Caki2 (cell line): Measurements from ENCODE around the gene FOSL1. TPM values are rescaled to one million over a fixed set of nuclear protein-coding genes. Genes with fewer than 3 reads are reported as not detected.

ENCODE experiments used
- DNase-seq: peaks from one replicate; pipeline ENCODE4 v3.0.0-alpha.2; 2015; ENCODE audit warnings: low read depth
- in situ Hi-C: cut with HindIII; loops from 2 replicates; pipeline ENCODE4 v1.10.0; 2016; ENCODE audit warnings: low sequenced_read_pairs, low pct_unique_long_range_greater_than_20kb, mixed read lengths
- total RNA-seq: library from RNA; depleted of rRNA; stranded (reverse); fragments of >200 nt; shearing (Covaris generic); gene quantifications from 2 replicates; pipeline ENCODE4 v1.2.3, GENCODE V29; 2014; ENCODE audit warnings: low replicate concordance

The FOSL1 gene
- total RNA-seq, 1 experiment from 2014 or later, result 67.3 TPM

DNA sequence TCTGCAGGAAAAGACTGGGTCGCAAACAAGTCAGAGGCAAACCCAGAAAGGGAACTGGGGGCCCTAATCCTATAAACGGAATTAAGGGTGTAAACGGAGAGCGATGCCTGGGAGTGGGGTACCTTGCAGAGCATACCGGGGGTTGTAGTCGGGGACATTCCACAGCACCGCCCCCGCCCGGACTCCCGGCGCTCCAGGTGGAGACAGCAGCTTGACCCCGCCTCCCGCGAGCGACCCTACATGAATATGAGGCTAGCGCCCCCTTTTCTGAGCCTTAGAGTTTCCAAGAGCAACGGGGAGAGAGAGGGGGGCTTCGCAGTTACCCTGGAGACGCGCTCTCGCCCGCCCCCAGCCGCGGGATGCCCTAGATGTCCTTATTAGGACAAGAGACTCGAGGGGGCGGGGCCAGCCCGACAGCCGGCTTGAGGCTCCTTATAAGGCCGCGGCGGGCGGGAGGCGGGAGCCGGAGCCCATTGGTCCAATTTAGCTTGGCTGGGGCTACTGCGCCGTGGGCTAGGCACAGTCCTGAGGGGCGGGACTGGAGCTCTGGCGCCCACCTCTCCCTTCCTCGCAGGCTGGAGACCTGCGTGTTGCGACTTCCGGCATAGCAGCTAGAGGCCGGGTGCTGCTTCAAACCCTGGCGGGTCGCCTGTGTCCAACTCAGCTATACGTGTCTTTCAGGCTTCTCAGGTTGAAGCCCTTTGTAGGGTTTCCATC is 40.9 kb downstream of the FOSL1 start:
- in situ Hi-C loops, result no loop called here
- DNase-seq, result peak; percentile 97

DNA sequence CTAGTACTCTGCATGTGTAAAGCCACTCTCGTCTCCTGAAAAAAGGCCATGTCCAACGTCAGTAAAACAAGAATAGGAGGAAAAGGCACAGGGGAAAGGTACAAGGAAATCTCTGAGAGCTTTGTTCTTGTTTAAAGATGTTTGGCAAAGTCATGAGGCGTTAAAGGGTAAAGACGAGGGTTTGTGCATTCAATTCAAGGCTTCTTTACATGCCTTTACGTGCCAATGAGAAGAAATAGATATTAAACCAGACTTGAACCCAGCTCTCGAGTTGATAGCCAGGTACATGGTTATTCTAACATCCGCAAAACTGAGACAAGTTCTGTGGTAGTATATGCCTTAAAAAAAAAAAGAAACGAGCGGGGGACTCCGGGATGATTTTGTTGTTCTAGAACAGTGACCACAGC is 41.5 kb downstream of the FOSL1 start:
- DNase-seq, result no peak
- in situ Hi-C loops, result no loop called here

DNA sequence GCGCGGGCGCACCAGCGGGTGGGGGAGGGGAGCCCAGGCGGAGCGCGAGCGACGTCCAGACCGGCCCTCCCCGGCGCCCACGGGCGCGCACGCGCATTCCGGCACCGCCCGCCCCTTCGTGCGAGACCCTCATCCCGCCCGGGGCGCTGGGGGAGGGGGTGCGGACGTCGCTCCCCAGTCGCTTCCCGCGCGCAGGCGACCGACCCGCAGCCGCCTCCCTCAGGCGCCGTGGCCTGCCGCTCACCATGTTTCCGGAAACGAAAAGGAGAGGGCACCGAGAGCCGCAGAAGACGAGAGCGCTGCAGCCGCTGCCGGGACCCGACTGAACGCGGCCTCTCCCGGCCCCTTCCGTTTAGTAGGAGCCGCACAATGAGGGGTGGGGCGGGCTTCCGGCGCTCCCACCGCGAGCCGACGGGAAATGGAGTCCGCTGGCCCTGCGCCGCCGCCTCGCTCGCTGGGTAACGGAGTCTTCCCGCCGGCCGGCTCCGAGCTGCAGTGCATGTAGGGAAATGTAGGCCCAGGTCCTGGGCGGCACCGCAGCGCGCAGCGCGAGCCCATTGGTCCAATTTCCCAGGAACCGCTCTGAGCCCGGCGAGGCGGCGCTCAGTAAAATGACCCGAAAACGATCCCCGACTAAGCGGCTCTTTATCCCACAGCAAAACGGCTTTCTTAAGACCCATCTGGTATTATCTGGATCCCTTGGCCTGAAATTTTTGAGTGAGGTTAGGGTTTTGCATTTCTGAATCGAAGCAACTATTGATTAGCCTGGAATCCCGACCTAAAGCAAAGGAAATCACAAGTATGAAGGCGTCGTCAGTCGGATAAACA is 42.1 kb downstream of the FOSL1 start, which contains the start of gene CFL1:
Gene CFL1, minus strand, starts transcription at position 328 of the 828 bp plus-strand sequence. Its CDS starts 81 bp downstream, at position 247.
- DNase-seq, result peak; percentile 96
- in situ Hi-C loops, result no loop called here

DNA sequence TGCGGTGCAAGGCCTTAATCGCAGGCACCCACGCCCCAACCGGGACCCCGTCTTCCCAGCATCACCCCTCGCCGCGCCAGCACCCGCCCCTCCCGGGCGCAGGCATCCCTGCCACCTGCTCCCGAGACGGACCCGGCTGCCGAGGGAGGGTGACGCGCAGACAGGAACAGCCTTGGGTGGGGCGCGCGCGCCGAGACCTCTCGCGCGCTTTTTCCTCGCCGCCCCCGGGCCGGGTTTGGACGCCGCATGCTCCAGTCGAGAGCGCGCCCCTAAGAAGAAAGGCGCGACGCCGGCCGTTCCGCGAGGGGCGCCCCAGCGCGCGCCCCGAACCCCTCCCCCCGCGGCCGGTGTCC is 42.7 kb downstream of the FOSL1 start:
- in situ Hi-C loops, result no loop called here

DNA sequence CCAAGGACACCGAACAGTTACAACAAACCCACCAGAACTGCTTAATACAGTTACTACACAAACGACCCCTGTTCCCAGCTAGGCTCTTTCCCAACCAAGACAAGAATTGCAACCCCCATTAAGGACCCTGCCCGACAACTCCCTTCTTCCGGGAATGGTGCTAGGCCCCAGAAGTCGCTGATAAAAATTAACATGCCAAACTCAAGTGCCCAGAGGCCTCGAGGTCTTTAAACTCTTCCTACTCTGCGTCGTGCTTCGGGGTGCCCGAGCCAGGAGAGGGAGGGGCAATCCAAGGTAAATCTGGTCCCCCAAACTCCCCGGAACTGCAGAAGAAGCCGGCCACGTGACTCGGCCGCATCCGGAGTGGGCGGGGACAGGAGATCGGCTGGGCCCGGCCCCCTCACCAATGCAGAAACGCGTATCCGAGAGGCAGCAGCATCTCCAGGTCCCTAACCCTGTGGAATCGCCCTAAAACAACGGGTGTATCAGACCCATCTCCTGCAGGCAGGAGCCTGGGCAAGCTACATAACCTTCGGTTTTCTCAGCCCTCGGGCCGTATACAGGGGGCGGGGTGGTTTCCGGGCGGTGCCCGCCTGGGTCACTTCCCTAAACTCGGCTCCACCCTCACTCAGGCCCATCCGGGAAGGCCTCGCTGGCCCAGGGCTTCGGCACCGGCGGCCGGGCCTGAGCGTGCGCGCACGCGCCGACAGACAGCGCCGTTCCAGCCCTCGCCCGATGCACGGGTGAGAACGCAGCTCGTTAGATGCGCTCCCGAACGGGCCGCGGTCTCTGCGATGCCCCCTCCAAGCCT is 43.3 kb downstream of the FOSL1 start:
- in situ Hi-C loops, result no loop called here
- peak; percentile 68 for DNase-seq

More for the DNA sequence above, 42.7 kb downstream of the FOSL1 start:
- DNase-seq, result peak; percentile 48

DNA sequence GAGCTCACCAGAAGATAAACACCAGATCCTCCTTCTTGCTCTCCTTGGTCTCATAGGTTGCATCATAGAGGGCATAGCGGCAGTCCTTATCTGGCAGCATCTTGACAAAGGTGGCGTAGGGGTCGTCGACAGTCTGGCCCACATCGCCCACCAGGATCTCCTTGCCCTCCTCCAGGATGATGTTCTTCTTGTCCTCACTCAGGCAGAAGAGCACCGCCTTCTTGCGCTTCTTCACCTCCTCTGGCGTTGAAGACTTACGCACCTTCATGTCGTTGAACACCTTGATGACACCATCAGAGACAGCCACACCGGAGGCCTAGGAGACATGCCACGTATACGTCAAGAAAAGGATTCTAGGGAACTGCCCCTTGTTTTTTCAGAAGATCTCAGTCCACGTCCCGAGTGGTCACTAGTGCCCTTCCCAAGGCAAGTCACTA is 44.2 kb downstream of the FOSL1 start:
- in situ Hi-C loops, result no loop called here
- no peak for DNase-seq

DNA sequence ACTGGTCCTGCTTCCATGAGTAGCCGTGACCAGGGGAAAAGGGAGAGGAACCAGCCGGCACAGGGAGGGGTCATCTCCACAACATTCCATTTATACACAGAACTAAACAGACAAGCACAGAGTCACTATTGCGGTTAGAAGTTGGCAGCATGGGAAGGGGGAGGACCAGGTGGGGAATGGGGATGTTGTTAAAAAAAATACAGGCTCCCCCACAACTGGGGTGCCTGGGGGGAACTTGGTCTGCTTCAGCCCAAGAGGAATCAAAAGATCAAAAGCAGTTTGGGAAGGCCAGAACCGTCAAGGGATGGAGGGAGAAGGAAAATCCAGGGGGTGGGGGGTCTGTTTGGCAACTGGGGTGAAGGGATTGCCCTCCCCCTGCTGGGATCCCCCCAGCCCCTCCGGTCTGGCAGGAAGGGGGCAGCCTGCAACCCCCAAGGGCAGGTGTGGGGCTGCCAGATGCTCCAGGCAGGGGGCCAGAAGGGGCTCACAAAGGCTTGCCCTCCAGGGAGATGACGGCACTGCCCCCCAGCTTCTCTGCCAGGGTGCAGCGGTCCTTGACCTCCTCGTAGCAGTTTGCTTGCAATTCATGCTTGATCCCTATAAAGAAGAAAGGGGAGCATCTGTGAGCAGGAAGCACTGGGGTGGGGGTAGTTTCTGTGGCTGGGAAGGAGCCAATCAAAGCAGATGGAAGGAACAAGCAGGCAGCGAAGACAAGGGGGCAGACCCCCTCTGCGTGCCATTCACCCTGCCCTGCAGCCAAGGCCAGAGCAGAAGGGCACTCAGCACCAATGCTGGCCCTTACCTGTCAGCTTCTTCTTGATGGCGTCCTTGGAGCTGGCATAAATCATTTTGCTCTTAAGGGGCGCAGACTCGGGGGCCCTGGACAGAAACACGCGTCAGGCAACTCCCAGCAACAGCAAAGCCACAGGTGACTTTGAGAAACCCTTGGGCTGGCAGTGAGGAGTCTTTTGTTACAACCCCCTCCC is 45.0 kb downstream of the FOSL1 start:
- in situ Hi-C loops, result no loop called here

DNA sequence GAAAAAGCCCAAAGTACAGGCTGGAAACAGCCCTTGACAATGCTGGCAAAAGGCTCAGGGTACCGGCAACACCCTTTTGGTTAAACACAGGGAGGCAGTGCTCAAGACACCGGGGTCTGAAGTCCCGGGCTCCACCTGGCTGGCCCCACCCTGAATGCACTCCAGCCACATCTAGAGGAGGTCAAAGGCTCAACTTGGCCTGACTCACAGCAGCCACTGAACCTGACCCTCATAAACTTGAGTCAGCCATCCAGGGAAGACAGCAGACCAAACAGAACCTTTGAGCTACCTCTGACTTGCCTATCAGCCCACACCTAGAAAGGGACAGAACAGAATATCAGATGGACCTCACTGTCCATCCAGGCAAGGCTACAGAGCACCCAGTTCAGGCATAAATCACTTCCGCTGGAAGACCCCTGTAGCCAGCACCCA is 46.0 kb downstream of the FOSL1 start:
- in situ Hi-C loops, result no loop called here

More for the DNA sequence above, 45.0 kb downstream of the FOSL1 start:
- no peak for DNase-seq

DNA sequence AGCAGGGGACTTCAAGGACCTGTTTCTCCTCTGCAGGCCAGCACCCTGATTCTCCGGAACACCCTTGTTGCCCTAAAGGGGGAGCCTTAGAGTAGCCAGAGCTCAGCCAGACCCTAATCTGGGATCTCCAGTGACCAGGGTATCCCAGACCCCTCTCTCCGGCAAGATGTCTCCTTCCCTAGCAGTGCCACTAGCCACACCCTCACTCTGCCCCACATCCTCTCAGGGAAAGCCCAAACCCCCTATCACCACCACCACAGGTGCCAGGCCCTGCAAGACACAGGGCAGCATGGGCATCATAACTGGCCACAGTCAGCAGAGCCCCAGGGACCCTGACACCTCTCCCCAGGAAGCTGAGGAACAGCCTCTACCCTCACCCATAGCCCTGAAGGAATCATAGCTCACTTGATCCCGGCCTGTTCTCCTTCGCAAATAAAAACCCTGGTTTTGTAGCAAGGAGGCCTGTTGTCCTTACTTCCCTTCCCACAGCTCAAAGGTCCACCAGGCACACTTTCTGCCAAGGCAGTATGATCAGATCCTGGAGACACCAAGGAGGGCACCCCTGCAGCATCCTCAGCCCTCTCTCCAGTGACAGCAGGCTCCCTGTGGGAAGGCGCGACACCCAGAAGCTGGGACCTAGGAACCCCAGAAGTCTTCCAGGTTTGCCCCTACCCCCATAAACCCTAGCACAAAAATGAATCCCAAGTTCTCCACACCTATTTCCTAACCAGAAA is 46.8 kb downstream of the FOSL1 start:
- DNase-seq, result no peak
- in situ Hi-C loops, result no loop called here

More for the DNA sequence above, 46.0 kb downstream of the FOSL1 start:
- no peak for DNase-seq

DNA sequence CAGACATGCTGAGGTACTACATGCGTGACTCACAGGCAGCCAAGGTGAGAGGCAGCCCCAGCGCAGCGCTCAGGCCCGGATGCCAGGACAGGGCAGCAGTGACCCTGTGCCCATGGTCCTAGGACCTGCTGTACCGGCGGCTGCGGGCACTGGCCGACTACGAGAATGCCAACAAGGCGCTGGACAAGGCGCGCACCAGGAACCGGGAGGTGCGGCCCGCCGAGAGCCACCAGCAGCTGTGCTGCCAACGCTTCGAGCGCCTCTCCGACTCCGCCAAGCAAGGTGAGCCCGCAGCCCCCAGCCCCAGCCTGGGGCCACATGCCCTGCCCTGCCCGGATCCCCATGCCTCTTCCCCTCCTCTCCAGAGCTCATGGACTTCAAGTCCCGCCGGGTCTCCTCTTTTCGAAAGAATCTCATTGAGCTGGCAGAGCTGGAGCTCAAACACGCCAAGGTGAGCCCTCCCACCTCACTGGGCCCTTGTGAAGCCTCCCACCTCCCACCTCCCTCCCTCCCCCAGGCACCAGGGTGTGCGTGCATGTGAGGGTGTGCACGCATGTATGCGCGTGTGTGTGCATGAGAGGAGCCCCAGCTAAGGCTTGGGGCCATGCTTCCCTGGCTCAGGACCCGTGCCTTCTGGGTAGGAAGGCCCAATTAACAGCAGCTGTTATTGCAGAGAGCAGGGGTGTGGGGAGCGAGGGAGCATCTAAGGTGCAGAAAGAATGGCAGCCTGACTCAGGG is 47.5 kb downstream of the FOSL1 start:
- no peak for DNase-seq
- in situ Hi-C loops, result no loop called here

DNA sequence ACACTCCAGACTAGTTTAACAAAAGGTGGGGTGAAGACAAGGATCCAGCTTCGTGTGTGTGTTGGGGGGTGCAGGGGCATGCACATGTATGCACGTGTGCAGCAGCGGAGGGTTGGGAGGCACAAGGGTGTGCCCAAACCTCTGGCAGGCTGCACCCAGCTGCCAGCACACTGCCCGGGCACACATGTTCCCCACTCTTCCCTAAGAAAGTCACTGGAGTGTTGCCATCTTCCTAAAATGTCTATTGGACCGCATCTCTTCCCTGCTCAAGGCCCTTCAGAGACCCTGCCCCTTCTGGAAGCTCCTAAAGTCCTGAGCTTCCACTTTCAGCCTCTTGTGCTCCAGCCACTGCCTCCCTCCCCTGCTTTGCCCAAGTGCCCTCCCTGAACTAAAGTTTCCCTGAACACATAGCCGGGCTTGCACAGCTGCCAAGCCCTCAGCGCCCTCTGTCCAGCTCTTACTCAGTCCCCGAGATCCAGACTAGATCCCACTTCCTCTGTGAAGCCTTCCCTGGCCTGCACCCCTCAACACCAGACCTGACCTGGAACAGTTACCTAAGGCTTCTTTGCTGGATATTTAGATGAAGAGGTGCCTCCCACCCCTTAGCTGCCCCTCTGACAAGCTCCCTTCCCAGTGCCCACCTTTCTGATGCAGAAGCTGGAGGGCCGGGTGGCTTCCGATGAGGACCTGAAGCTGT is 48.2 kb downstream of the FOSL1 start:
- no peak for DNase-seq
- in situ Hi-C loops, result no loop called here

DNA sequence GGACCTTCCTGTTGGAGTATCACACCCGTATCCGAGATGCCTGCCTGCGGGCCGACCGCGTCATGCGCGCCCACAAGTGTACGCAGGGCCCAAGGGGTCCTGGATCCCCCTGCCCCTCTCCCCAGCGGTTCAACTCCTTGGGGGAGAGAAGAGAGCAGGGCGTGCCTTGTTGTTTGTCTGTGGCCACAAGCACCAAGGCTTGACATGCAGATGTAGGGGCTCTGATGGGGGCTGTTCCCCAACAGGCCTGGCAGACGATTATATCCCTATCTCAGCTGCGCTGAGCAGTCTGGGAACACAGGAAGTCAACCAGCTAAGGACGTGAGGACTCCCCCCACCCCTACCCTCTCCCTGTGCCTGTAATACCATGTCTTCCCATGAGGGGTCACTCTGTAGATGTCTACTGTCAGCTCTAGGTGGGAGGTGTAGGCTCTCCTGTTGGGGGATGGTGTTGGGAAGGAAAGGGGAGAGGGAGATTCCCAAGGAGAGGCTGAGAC is 49.1 kb downstream of the FOSL1 start:
- DNase-seq, result no peak
- in situ Hi-C loops, result no loop called here

DNA sequence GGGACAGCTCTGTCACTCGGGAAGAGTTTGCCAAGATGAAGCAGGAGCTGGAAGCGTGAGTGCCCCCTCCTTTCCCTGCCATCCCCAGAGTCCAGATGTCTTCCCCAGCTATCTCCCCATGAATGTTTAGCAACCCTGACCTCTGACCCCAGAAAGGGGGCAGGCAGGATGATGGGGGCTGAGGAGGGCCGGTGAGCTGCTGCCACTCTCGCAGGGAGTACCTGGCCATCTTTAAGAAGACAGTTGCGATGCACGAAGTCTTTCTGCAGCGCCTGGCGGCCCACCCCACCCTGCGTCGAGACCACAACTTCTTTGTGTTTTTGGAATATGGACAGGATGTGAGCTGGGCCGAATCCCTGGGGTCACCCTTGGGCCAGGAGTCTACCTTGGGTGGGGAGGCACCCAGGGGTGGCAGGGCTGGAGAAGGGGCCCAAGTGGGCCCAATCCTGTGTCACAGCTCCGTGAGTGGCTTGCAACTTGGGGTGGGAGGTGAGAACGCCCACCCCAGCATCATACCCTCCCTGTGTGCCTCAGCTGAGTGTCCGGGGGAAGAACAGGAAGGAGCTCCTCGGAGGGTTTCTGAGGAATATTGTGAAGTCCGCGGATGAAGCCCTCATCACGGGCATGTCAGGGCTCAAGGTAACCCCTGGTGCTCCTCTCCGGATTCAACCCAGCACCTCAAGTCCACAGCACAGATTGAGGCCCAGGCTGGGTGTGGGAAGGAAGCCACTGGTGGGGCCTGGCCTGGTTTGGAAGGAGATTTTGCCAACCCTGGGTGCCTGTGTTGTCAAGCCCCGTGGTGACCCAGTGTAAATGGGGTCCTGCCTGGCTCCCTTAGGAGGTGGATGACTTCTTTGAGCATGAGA is 49.7 kb downstream of the FOSL1 start:
- in situ Hi-C loops, result no loop called here
- no peak for DNase-seq

DNA sequence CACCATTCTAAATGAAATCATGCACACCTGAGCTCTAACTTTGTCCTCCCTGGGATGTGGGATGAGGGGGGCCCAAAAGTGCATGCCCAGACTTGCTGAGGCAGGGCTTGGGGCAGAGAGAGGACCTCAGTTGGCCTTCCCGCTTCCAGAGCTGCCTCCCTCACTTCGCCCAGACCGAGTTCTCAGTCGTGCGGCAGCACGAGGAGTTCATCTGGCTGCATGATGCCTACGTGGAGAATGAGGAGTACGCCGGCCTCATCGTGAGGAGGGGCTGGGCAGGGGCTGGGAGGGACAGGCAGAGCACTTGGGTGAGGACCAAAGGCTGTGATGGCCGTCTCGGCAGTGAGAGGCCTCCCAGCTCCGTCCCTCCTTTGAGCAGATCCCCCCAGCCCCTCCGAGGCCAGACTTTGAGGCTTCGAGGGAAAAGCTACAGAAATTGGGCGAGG is 50.4 kb downstream of the FOSL1 start:
- DNase-seq, result no peak
- in situ Hi-C loops, result no loop called here

DNA sequence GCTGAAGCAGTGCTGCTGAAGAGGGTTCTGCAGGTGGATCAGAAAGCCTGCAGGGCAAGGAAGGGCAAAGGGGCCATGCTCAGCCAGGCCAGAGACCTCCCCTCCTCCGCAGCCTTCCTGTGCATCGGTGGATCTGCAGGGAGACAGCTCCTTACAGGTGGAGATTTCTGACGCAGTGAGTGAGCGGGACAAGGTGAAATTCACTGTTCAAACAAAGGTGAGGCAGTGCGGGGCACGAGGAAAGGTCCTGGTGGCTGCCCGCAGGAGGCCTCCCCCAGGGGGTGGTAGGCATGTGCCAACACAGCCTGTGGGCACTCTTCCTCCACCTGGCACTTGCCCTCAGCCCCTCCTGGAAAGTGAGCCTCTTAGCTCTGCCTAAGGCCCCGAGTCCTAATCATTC is 50.8 kb downstream of the FOSL1 start:
- in situ Hi-C loops, result no loop called here

More for the DNA sequence above, 50.8 kb downstream of the FOSL1 start:
- DNase-seq, result no peak
